ENCODE results near the gene UCN2.
"Not testable (repeated sequence)": the region's sequence is repeated elsewhere in the genome, so short reads cannot be mapped to it uniquely, and the experiment has no call there.

Gene UCN2

GRCh38 chr3:48532271-48532976, 31.2 kb downstream of the UCN2 start:
- H2AFZ ChIP-seq (ENCODE audit: low read length), result no peak overlapping the region
- no peaks in the 10 kb centered on the region for H3K9me3 ChIP-seq (ENCODE audit: insufficient read depth, low read depth, low read length)
- H3K79me2 ChIP-seq (ENCODE audit: insufficient read depth, low read length), result no peaks in the 10 kb centered on the region
- no peak overlapping the region for H3K9ac ChIP-seq (ENCODE audit: low read depth, low read length, poor library complexity, severe bottlenecking)
- H3K9me2 ChIP-seq (replicated peaks; ENCODE audit: low read depth, low read length), result no peaks in the 10 kb centered on the region
- no peaks in the 10 kb centered on the region for H3K4me1 ChIP-seq (ENCODE audit: insufficient read depth, low read length, poor library complexity, severe bottlenecking)
- H3F3A ChIP-seq (ENCODE audit: low read depth), result no peaks in the 10 kb centered on the region; the same call in 1 of the 2 replicates
- no peak overlapping the region for H3K4me2 ChIP-seq (ENCODE audit: low read depth, low read length, poor library complexity, severe bottlenecking)
- no peak for TF ChIP-seq EZH2phosphoT487 (IDR thresholded peaks at IDR 0.05; ENCODE audit: borderline replicate concordance)
- TF ChIP-seq CTCF (conservative IDR thresholded peaks at IDR 0.05; ENCODE audit: low read length), result no peak
- peaks cover 5% of the 10 kb centered on the region for H4K20me1 ChIP-seq (ENCODE audit: insufficient read depth, low read length, poor library complexity, severe bottlenecking)
- H3K4me3 ChIP-seq (ENCODE audit: low read length, poor library complexity, severe bottlenecking), result no peak overlapping the region
- H3K36me3 ChIP-seq (ENCODE audit: insufficient read depth, low read length), result peaks cover 87% of the 10 kb centered on the region; the same call in 1 of the 2 replicates
- H3K27me3 ChIP-seq (ENCODE audit: insufficient read depth, low read length, poor library complexity, severe bottlenecking), result no peaks in the 10 kb centered on the region

DNA sequence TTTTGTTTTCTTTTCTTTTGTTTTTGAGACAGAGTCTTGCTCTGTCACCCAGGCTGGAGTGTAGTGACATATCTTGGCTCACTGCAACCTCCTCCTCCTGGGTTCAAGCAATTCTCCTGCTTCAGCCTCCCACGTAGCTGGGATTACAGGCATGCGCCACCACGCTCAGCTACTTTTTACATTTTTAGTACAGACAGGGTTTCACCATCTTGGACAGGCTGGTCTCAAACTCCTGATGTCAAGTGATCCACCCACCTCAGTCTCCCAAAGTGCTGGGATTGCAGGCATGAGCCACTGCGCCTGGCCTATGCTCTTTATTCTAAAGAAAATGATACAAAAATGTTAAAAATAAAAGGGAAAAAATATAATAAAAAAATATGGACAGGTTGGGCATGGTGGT, 32.9 kb downstream of the UCN2 start:
- not testable (repeated sequence) for H4K20me1 ChIP-seq (ENCODE audit: insufficient read depth, low read length, poor library complexity, severe bottlenecking); H3K9me2 ChIP-seq (replicated peaks; ENCODE audit: low read depth, low read length); H2AFZ ChIP-seq (ENCODE audit: low read length); H3K4me2 ChIP-seq (ENCODE audit: low read depth, low read length, poor library complexity, severe bottlenecking); H3K9me3 ChIP-seq (ENCODE audit: insufficient read depth, low read depth, low read length); H3K4me3 ChIP-seq (ENCODE audit: low read length, poor library complexity, severe bottlenecking); H3F3A ChIP-seq (ENCODE audit: low read depth); H3K79me2 ChIP-seq (ENCODE audit: insufficient read depth, low read length); H3K27me3 ChIP-seq (ENCODE audit: insufficient read depth, low read length, poor library complexity, severe bottlenecking); H3K9ac ChIP-seq (ENCODE audit: low read depth, low read length, poor library complexity, severe bottlenecking); H3K4me1 ChIP-seq (ENCODE audit: insufficient read depth, low read length, poor library complexity, severe bottlenecking)
- peaks cover 79% of the 10 kb centered on the region; the same call in 1 of the 2 replicates for H3K36me3 ChIP-seq (ENCODE audit: insufficient read depth, low read length)

- Histone ChIP-seq H3K36me3 (ENCODE audit: insufficient read depth, low read length) (peaks cover 74% of the 10 kb centered on the region; the same call in 1 of the 2 replicates), H3K4me1 (ENCODE audit: insufficient read depth, low read length, poor library complexity, severe bottlenecking) (no peaks in the 10 kb centered on the region), H3F3A (ENCODE audit: low read depth) (no peaks in the 10 kb centered on the region), H3K9ac (ENCODE audit: low read depth, low read length, poor library complexity, severe bottlenecking) (no peak overlapping the region), H4K20me1 (ENCODE audit: insufficient read depth, low read length, poor library complexity, severe bottlenecking) (peaks cover 5% of the 10 kb centered on the region), H3K27me3 (ENCODE audit: insufficient read depth, low read length, poor library complexity, severe bottlenecking) (no peaks in the 10 kb centered on the region), H3K4me2 (ENCODE audit: low read depth, low read length, poor library complexity, severe bottlenecking) (no peak overlapping the region), H3K9me3 (ENCODE audit: insufficient read depth, low read depth, low read length) (no peaks in the 10 kb centered on the region), H2AFZ (ENCODE audit: low read length) (no peak overlapping the region), H3K79me2 (ENCODE audit: insufficient read depth, low read length) (no peaks in the 10 kb centered on the region), H3K9me2 (replicated peaks; ENCODE audit: low read depth, low read length) (no peaks in the 10 kb centered on the region), H3K4me3 (ENCODE audit: low read length, poor library complexity, severe bottlenecking) (no peak overlapping the region)
- TF ChIP-seq EZH2phosphoT487 (IDR thresholded peaks at IDR 0.05; ENCODE audit: borderline replicate concordance), result no peak
- no peak for TF ChIP-seq CTCF (conservative IDR thresholded peaks at IDR 0.05; ENCODE audit: low read length)
Observed at GRCh38 chr3:48528754-48529153, 34.8 kb downstream of the UCN2 start.

- H3F3A ChIP-seq (ENCODE audit: low read depth), result no peaks in the 10 kb centered on the region
- no peak overlapping the region for H3K4me2 ChIP-seq (ENCODE audit: low read depth, low read length, poor library complexity, severe bottlenecking)
- no peaks in the 10 kb centered on the region for H3K27me3 ChIP-seq (ENCODE audit: insufficient read depth, low read length, poor library complexity, severe bottlenecking)
- H3K4me3 ChIP-seq (ENCODE audit: low read length, poor library complexity, severe bottlenecking), result no peak overlapping the region
- no peak overlapping the region for H2AFZ ChIP-seq (ENCODE audit: low read length)
- H4K20me1 ChIP-seq (ENCODE audit: insufficient read depth, low read length, poor library complexity, severe bottlenecking), result peaks cover 5% of the 10 kb centered on the region
- H3K36me3 ChIP-seq (ENCODE audit: insufficient read depth, low read length), result peaks cover 72% of the 10 kb centered on the region; the same call in 1 of the 2 replicates
- TF ChIP-seq EZH2phosphoT487 (IDR thresholded peaks at IDR 0.05; ENCODE audit: borderline replicate concordance) (no peak), CTCF (conservative IDR thresholded peaks at IDR 0.05; ENCODE audit: low read length) (no peak)
- H3K4me1 ChIP-seq (ENCODE audit: insufficient read depth, low read length, poor library complexity, severe bottlenecking), result no peaks in the 10 kb centered on the region
- no peak overlapping the region for H3K9ac ChIP-seq (ENCODE audit: low read depth, low read length, poor library complexity, severe bottlenecking)
- H3K9me2 ChIP-seq (replicated peaks; ENCODE audit: low read depth, low read length), result no peaks in the 10 kb centered on the region
- H3K9me3 ChIP-seq (ENCODE audit: insufficient read depth, low read depth, low read length), result no peaks in the 10 kb centered on the region
- H3K79me2 ChIP-seq (ENCODE audit: insufficient read depth, low read length), result no peaks in the 10 kb centered on the region
Observed at GRCh38 chr3:48528048-48528447, 35.5 kb downstream of the UCN2 start.
